LNCAP (cell line): ENCODE data around the gene PLAC1.

Experiments
- CTCF ChIP-seq: fragments of 450-650 bp; IDR thresholded peaks from 2 replicates; pipeline ENCODE4 v1.5.1; 2017; ENCODE audit warnings: mild to moderate bottlenecking

PLAC1 gene

GRCh38 chrX:134658002-134658759, at the start of gene PLAC1:
Gene PLAC1, minus strand, starts transcription at chrX:134658471. Its CDS starts 91,789 bp downstream, at chrX:134566682.
- no peak for TF ChIP-seq CTCF

- TF ChIP-seq CTCF, result no peak
Measured at GRCh38 chrX:134706138-134706537, 47.9 kb upstream of the PLAC1 start.

GRCh38 chrX:134695999-134696398, 37.7 kb upstream of the PLAC1 start:
- TF ChIP-seq CTCF, result no peak

GRCh38 chrX:134694333-134695322, 36.4 kb upstream of the PLAC1 start:
- TF ChIP-seq CTCF, result no peak

- TF ChIP-seq CTCF, result no peak
Measured at GRCh38 chrX:134693644-134694043, 35.4 kb upstream of the PLAC1 start.

- TF ChIP-seq CTCF, result no peak
Measured at GRCh38 chrX:134692990-134693389, 34.7 kb upstream of the PLAC1 start.

- TF ChIP-seq CTCF, result no peak
Measured at GRCh38 chrX:134692233-134692632, 34.0 kb upstream of the PLAC1 start.
